NOMO-1 treated with dmso at 0.1 percent for 144 hours (cell line): ENCODE results near the gene RP2.

Experiments
- DNase-seq: peaks from one replicate; lab custom pipeline; 2025; ENCODE audit not compliant: unreplicated experiment; lab: John Stamatoyannopoulos, UW

RP2 gene

DNA sequence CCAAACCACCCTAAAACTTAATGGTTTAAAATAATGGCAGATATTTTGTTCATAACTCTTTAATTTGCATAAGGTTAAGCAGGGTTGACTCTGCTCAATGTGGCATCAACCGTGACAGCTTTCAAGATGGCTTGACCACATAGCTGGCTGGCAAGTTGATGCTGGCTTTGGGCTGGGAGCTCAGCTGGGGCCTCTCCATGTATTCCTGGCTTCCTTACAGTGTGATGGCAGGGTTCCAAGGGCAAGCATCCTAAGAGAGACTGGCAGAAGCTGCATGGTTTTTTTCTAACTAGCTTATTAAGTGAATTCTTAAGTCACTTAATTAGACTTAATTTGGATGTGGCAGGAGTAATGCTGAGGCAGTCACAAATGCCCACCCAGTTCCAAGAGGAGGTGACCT, 4.5 kb downstream of the RP2 start:
- no peak for DNase-seq

GRCh38 chrX:46844913-46845312, 8.1 kb downstream of the RP2 start:
- DNase-seq, result no peak

- DNase-seq, result no peak
Measured at GRCh38 chrX:46849933-46850332, 13.1 kb downstream of the RP2 start.

DNA sequence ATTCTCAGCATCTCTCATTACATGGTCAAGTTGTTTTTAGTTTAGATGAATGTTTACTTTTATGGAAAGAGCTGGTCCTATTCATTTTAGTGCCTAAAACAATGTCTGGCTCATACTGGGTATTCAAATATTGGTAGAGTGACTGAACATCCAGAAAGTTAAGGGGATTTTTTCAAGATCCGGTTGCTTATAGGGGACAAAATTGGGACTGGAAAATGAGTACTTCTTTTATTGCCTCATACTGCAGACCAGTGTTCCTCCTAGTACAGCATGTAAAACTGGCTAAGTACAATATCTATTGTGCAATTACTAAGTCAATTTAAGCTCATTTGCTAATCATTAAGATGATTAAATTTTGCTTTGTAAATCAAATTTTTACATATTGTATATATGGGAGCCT, 13.9 kb downstream of the RP2 start:
- DNase-seq, result no peak

DNA sequence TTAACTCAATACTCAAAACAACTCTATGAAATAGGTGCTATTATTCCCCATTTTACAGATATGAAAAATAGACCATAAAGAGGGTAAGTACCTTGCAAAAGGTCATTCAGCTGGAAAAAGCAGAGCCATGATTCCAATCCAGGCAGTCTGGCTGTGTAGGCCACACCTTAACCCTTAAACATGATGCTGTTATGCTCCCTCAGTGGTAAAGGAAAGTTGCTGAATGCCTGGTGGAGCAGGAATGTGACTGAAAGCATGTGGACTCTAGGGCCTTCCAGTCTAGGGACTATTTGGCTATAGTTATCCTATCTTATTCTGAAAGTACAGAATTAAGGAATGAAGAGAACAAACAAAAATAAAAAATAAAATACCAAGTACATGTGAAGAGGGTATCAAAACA, 19.6 kb downstream of the RP2 start:
- no peak for DNase-seq

DNA sequence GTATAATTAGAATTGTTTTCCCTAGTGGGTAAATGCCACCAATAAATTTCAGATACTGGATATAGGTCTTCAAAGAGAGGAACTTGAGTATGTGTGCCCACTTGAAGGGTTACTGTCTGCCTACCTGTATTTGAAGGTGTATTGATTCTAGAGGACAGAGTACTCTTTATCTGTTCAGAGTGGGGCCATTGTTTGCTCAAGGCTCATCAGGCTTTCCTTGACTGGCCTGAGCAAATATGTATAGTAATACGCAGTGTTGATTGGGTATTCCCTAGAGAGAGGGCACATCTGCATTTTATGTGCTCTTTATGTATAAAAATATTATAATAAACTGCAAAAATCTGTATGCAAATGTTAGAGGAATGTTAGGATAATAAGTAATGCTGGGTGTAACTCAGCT, 23.7 kb downstream of the RP2 start:
- no peak for DNase-seq

DNA sequence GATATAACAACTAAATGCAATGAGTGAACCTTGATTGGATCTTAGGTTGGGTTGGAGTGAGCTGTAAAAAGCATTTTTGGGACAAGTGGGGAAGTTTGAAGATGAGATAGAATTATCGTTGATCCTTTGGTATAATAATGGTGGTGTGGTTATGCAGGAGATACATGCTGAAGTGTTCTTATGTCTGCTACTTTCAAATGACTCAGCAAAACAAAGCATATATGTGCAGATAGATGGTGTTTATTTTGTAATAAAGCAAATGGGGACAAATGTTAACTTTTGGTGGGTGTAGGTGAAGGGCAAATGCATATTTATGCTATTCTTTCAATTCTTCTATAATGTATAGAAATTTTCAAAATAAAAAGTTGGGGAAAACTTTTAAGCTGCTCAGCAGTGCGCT, 26.2 kb downstream of the RP2 start:
- no peak for DNase-seq

DNA sequence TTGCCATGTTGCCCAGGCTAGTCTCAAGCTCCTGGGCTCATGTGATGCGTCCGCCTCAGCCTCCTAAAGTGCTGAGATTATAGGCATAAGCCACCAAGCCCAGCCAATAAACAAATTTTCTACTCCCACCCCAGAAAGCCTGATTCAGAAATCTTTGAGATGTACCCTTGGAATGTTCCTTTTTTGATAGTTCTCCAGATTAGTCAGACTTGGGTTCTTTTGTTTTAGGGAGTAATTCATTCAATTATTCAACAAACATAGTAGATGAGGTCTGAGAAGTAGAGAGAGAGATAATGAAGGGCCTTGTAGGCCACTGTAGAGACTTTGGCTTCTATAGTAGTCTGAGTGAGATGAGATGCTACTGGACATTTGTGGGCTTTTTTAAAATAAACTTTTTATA, 27.8 kb downstream of the RP2 start:
- DNase-seq, result no peak

- no peak for DNase-seq
Measured at GRCh38 chrX:46865281-46865680, 28.4 kb downstream of the RP2 start.

- no peak for DNase-seq
Measured at GRCh38 chrX:46866726-46867125, 29.9 kb downstream of the RP2 start.

- DNase-seq, result no peak
Measured at GRCh38 chrX:46873746-46874145, 36.9 kb downstream of the RP2 start.

GRCh38 chrX:46876901-46877300, 40.1 kb downstream of the RP2 start:
- no peak for DNase-seq

- DNase-seq, result no peak
Measured at GRCh38 chrX:46882266-46882665, 45.4 kb downstream of the RP2 start.

- no peak for DNase-seq
Measured at GRCh38 chrX:46884799-46885198, 48.0 kb downstream of the RP2 start.

DNA sequence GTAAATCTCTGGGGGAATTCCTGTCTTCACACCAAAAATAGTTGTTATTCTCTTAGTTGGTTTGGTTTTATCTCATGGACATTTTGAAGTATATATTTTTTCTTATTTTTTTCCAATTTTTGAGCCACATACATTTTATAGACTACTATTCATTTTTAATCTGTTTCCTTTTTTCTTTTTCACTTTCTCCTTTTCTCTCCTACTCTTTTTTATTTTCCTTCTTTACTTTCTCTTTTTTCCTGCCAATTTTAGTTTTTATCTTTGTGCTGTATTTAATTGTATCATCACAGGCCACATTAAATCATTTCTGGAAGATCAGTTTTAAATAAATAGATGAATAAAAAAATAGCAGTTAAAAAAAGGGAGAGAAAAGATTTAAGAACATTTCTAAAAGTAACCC, 61.4 kb downstream of the RP2 start:
- no peak for DNase-seq

DNA sequence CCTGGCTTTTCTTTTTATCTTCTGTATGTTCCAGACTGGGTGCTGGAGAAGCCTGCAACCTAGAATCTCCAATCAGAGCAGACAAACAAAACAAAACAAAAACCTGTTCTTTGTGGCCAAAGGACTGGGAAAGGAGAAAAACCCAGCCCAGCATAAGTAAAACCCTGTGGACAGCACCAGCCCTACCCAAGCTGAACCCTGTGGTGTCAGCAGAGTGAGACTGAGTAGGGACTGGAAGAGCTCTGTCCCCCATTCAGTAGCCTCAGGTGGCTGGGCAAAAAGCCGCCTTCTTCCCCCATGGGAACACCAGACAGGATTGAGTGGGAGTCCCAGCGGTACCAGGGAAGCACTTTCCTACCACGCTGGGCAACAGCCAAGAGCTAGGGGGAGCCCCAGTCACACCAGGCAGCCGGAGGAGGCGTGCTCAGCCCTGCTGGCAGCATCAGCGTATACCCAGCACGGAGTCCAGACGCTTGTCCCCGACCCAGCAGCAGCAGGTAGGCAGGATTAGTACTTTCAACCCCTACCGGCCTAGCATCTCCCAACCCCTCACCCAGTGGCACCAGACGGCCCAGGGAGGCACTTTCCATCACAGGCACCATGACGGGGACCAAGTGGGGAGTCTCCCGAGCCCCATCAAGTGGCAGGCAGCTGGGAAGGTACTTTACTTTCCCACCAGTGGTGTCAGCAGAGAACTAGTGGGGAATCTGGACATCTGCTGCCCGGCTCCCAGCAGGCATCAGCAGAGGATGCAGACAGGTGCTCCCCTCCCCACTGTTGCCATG, 66.8 kb downstream of the RP2 start:
- peak; percentile 11 for DNase-seq

DNA sequence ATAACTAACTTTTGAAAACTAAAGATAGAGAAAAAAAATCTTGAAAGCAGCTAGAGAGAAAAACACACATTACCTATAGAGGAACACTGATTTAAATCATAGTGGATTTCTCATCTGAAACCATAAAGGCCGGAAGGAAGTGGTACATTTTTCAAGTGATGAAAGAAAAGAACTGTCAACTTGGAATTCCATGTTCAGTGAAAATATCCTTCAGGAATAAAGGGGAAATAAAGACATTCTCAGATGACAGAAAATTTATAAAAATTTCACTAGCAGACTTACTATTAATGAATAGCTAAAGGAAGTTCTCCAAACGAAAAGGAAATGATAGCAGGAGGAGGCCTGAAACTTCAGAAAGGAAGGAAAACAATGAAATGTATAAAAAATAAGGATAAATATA, 67.8 kb downstream of the RP2 start:
- no peak for DNase-seq

DNA sequence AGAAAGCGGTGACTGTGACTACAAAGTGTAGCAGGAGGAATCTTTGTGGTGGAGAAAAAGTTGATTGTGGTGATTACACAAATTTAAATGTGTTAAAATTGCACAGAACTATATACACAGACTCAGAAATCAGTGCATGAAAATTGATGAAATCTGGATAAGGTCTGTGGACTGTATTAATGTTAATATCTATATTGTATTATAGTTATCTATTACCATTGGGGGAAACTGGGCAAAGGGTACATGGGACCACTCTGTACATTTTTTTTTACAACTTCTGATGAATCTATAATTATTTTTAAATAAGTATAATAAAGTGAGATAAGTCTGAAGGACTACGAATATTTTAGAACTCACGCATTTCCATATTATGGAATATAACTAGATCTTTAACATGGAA, 73.6 kb downstream of the RP2 start:
- DNase-seq, result no peak

DNA sequence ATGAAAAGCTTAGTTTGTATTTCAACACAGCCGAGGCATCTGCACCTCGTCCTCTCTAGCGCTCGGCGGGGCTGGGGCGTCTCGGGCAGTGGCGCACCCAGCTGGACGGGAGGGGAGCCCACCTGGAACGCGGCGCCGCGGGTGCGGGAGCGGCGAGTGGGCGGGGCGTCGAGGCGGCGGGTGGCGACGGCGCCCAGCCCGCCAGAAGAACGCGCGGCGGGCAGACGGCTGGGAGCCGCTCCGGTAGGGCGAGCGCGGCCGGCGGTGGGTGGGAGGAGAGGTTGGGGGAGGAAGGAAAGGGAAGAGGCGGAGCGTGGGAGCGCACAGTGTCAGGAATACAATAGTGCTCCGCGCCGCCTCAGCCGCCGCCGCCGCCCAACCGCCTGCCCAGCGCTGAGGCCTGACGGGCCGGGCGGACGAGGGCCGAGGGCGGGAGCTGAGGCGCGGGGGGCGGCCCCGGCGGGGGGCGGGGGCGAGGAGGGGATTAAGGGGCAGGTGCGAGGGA, 75.3 kb downstream of the RP2 start, which contains the start of gene JADE3:
Gene JADE3 (plus strand): TSS at position 324 of the 505 bp plus-strand sequence. CDS start 72,474 bp downstream, outside the sequence.
- peak; percentile 32 for DNase-seq

DNA sequence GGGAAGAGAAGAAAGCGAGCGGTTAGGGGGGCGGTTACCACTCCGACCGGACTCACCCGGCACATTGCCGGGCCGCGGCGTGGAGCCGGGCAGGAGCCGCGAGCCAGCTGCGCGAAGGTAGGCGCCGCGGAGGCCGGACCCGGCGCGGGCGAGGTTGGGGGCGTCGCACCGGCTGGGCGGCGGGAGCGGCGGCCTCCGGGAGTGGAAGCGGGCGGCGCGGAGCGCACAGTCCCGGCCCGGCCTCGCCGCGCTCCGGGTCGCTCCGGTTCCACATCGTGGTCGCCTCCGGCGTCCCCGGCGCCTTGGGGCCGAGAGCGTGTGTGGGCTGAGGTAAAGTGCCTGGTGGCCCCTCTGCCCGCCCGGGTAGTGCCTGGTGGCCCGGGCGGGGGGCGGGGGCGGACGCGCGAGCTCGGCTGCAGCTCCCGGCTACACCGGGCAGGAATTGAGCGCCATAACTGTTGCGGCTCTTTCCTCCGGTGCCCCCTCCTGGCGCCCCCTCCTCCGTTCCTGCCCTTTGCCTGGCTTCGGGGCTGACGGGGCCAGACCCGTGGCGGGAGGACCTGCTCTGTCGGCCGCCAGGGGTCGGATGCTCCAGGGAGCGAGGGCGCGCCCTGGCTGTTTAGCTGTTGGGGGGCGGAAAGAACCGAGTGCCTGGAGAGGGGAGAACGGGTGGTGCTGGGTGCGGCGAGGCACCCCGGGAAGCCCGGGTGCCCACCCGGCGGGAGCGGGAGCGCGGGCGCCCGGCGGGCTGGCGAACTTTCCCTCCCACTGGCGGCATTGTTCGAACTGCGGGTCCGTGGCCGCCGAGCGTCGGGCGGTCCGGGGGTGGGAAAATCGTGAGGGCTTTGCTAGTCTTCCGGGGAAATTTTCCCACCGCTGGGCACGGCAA, 76.0 kb downstream of the RP2 start:
- peak; percentile 8 for DNase-seq

DNA sequence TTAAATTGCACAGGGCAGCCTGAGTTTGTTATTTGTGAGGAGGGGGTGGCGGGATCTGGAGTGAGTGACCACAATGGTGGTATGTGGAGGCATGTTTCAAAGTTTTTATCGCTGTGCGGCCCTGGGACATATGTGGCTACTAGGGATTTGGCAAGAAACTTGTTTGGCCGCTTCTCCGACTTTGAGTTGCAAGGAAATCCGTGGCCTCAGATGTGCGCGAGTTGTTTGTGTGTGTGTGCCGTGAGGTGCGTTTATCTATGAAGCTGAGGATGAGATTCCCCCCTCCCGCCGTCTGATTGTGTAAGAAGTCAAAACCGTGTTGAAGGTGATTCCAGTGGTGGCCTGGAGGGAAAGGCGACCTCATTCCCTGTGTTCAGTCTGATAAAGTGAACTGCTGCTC, 76.8 kb downstream of the RP2 start:
- peak; percentile 19 for DNase-seq

DNA sequence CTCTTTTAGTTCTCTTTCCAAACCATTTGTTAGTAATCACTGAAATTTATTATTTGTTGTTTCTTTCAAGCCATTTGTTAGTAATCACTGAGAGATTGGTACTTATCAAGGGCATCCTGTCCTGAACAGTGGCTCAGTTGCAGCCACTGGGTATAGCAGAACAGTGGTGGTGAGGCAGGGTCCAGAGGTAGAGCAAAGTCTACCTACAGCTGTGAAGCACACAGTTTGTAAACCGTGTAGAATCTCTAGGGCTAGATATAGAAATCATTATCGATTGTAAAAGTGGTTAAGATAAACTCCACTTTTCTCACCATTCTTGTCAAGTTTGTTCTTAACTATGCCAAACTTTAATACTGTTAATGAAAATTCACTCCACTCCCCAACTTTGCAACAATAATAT, 79.4 kb downstream of the RP2 start:
- no peak for DNase-seq
